Inflammatory macrophage treated with lipopolysaccharide for 1 hour (primary cell): ENCODE results near the gene SRD5A3.
A peak's percentile ranks its signal among the peaks of the same experiment; 100 is the strongest.
"Not testable (repeated sequence)": the region's sequence is repeated elsewhere in the genome, so short reads cannot be mapped to it uniquely, and the experiment has no call there.

Experiments
- DNase-seq, 2 donors: peaks; one replicate each; pipeline ENCODE4 v3.0.0-alpha.2; 2020 to 2022

The SRD5A3 gene

GRCh38 chr4:55346851-55347255 is 811 bp downstream of the SRD5A3 start:
- no peak for DNase-seq

- DNase-seq = peak in 1 of 2 donors; percentile 21
These were observed 1.7 kb downstream of the SRD5A3 start for GRCh38 chr4:55347610-55348228.

GRCh38 chr4:55348466-55348865 is 2.4 kb downstream of the SRD5A3 start:
- no peak for DNase-seq

- peak in 1 of 2 donors; percentile 55 for DNase-seq
These were observed 4.8 kb downstream of the SRD5A3 start for GRCh38 chr4:55350870-55351269.

- DNase-seq = no peak
These were observed 5.8 kb downstream of the SRD5A3 start for GRCh38 chr4:55351824-55352223.

- DNase-seq = peak; percentile 52 to 70
These were observed 6.7 kb downstream of the SRD5A3 start for GRCh38 chr4:55352726-55353125.

- DNase-seq = not testable (repeated sequence)
These were observed 7.2 kb downstream of the SRD5A3 start for GRCh38 chr4:55353228-55353747.

GRCh38 chr4:55354648-55355047 is 8.6 kb downstream of the SRD5A3 start:
- DNase-seq = no peak

- DNase-seq = no peak
These were observed 9.5 kb downstream of the SRD5A3 start for GRCh38 chr4:55355555-55355954.

GRCh38 chr4:55356991-55357461 is 11.0 kb downstream of the SRD5A3 start:
- peak in 1 of 2 donors; percentile 42 for DNase-seq

GRCh38 chr4:55358246-55358645 is 12.2 kb downstream of the SRD5A3 start:
- no peak for DNase-seq

GRCh38 chr4:55358668-55359067 is 12.6 kb downstream of the SRD5A3 start:
- DNase-seq = peak; percentile 93 to 95

- no peak for DNase-seq
These were observed 13.4 kb downstream of the SRD5A3 start for GRCh38 chr4:55359397-55359916.

GRCh38 chr4:55362938-55363337 is 16.9 kb downstream of the SRD5A3 start:
- DNase-seq = not testable (repeated sequence)

- DNase-seq = no peak
These were observed 17.8 kb downstream of the SRD5A3 start for GRCh38 chr4:55363691-55364351.

- DNase-seq = no peak
These were observed 18.8 kb downstream of the SRD5A3 start for GRCh38 chr4:55364691-55365344.

GRCh38 chr4:55365345-55365728 is 19.3 kb downstream of the SRD5A3 start:
- no peak for DNase-seq

GRCh38 chr4:55366621-55367020 is 20.6 kb downstream of the SRD5A3 start:
- no peak for DNase-seq

GRCh38 chr4:55367084-55367722 is 21.2 kb downstream of the SRD5A3 start:
- DNase-seq = no peak

GRCh38 chr4:55369968-55370367 is 23.9 kb downstream of the SRD5A3 start:
- no peak for DNase-seq

GRCh38 chr4:55372259-55372658 is 26.2 kb downstream of the SRD5A3 start:
- DNase-seq = no peak

- DNase-seq = no peak
These were observed 27.4 kb downstream of the SRD5A3 start for GRCh38 chr4:55373461-55373860.

GRCh38 chr4:55376698-55377097 is 30.7 kb downstream of the SRD5A3 start:
- DNase-seq = no peak
